SU-DHL-6 (cell line): Measurements from ENCODE around the gene GPBP1L1.

Experiments
- EZH2phosphoT487 ChIP-seq: fragments of 200-600 bp; sonication (generic), shearing (Covaris generic); conservative IDR thresholded peaks from 2 replicates; pipeline ENCODE4 v1.6.1; 2018; ENCODE audit warnings: mild to moderate bottlenecking, antibody characterized with exemption, low read length, moderate library complexity, mixed read lengths
- TF ChIP-seq, protein P1 (sequence below): fragments of 200-600 bp; sonication (generic); IDR thresholded peaks from one replicate; pipeline ENCODE4 v1.5.1; 2017; ENCODE audit warnings: antibody characterized with exemption, mild to moderate bottlenecking, low read length, moderate library complexity; ENCODE audit not compliant: insufficient read depth, poor library complexity, severe bottlenecking

DNA sequence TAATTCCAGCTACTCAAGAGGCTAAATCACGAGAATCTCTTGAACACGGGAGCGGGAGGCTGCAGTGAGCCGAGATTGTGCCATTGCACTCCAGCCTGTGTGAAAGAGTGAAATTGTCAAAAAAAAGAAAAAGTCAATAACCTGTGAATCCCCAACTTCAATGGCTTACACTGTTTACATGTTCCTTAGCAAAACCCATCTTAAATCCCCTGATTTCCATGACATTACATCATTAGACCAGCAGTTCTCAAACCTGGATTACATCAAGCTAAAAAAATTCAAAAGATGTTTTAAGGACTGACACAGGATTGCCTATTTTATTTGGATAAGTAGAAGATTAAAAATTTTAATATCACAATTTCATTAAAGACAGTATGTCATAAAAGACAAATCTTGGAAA is 12.4 kb downstream of the GPBP1L1 start:
- TF ChIP-seq, protein P1, sequence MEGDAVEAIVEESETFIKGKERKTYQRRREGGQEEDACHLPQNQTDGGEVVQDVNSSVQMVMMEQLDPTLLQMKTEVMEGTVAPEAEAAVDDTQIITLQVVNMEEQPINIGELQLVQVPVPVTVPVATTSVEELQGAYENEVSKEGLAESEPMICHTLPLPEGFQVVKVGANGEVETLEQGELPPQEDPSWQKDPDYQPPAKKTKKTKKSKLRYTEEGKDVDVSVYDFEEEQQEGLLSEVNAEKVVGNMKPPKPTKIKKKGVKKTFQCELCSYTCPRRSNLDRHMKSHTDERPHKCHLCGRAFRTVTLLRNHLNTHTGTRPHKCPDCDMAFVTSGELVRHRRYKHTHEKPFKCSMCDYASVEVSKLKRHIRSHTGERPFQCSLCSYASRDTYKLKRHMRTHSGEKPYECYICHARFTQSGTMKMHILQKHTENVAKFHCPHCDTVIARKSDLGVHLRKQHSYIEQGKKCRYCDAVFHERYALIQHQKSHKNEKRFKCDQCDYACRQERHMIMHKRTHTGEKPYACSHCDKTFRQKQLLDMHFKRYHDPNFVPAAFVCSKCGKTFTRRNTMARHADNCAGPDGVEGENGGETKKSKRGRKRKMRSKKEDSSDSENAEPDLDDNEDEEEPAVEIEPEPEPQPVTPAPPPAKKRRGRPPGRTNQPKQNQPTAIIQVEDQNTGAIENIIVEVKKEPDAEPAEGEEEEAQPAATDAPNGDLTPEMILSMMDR, result no peak
- TF ChIP-seq EZH2phosphoT487, result no peak
